ENCODE measurements around the gene LSM11.

The LSM11 gene

DNA sequence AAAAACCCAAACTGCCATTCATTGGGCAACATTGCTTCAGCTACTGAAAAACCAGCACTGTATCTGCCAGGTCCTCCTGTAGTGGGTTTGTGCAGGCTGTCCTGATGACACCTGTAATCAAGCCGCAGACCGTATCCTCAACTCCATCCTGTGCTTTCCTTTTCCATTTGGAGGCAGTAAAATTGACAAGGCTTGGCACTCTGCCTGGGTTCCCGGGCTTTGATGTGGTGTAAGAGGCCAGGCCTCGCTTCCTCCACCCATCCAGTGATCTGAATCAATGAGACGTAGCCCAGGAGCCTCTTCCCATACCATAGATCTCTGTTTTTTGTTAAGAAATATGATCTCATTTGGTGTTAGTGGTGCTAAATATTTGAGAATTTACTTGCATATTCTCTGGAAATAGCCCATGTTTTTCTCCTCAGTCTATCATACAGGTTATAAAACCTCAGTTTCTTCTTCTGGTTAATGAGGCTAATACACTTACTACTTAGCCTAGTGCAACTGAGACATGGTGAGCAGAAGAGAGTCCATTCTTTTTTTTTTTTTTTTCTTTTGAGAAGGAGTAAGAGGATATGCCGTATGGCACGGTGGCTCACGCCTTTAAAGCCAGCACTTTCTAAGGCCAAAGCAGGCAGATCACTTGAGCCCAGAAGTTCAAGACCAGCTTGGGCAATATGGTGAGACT, 34.8 kb downstream of the LSM11 start:
- DNase-seq: no peak

DNA sequence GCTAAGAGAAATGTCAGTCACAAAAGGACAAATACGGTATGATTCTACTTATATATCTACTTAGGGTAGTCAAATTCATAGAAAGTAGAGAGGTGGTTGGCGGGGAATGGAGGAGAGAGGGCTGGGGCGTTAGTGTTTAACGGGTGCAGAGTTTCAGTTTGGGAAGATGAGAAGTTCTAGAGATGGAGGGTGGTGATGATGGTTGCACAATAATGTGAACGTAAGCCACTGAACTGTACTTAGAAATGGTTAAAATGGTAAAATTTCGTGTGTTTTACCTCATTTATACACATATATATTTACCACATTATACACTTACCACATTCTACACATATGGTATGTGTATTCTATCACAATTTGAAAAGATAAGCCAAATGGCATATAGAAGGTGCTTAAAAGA, 35.7 kb downstream of the LSM11 start:
- no peak for DNase-seq

DNA sequence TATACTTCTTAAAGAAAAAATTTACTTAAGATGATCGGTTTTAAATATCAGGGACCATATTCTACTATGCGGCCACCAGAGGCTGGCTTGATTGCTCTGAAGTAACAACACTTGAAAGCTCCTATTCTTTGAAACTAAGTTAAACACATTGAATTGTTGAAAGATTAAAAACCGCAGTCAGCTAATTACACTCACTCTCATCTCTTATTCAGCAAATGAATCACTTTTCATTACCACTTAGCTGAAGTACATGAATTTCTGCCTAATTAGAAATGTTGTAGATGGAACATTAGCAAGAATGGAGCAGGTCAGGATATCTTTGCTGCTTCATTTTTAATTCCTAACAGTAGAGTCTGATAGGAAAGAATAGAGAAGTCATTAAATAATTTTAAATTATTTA, 42.3 kb downstream of the LSM11 start:
- DNase-seq: no peak

DNA sequence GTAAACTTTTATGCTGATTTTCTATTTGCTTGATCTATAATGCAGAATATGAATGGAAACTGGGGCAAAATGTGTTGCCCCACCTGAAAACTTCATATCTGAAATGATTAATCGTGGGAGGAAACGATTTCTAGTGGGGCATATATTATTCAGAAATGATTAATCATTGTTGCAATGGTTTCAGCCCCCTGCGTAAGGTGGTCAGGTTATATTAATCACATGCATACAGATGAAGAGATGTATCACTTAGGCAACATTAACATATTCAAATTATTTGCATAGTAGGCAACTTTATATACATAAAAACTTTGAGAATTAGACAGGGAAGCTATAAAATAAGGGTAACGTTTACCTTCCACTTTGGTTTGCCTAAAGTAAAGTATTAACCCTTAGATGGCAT, 49.8 kb downstream of the LSM11 start:
- DNase-seq: no peak

DNA sequence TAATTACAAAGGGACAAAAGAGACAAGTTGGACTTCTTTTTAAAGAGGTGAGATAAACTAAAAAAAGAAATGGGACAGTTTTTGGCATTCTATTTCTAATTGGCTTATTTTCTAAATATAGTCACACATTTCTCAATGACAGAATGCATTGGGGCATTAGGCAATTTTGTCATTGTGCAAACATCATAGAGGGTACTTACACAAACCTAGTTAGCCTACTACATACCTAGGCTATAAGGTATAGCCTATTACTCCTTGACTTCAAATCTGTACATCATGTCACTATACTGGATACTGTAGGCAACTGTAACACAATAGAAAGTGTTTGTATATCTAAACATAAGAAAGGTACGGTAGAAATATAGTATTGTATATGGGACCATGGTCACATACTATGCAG, 56.1 kb downstream of the LSM11 start:
- no peak for DNase-seq

DNA sequence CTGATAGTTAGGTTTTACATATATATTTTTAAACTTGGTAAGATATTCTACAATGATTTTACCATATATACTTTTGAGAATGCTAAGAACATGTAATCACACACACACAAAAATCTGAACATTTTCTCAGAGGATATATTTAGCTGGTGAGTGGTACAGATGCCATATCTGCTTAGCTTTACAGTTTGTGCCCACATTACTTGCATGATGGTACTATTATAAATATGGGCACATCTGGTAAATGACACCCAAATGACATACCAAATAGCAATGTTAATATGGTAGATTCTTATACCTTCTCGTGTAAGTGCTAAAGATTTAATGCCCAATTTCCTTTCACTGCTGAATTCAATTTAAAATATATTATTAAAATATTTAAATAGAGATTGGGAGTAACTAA, 56.6 kb downstream of the LSM11 start:
- no peak for DNase-seq

DNA sequence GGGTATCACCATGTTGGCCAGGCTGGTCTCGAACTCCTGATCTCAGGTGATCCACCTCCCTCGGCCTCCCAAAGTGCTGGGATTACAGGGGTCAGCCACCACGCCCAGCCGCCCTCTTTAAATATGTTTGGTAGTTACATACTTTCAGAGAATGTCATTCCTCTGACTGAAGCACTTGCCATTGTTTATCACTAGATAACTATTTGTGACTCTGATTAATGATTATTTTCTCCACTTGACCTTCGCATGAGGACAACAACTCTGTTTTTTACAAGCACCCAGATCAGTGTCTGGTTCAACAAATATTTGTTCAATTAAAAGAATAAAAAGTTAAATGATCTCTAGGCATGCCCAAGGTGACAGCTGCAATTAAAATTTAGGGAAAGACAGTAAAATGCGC, 59.2 kb downstream of the LSM11 start:
- DNase-seq: no peak

DNA sequence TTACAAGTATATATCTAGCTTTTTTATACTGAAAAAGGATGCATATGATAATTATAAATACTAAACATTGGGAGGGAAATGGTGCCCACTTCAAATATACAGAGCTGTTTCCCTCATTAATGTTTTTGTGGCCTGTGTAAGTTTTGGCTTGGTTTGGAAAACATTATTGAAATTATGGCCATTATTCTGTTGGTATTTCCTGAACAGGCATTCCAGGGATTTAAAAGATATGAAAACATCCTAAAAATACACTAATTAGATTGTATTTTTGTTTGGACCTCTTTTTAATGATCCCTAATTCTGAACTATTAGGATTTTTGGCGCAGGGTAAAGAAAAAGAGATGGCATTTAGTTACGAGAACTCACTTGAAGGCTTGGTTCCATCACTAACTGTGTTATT, 64.5 kb downstream of the LSM11 start:
- DNase-seq: no peak
